ENCODE results near the gene FAM83G. TPM values are rescaled to one million over a fixed set of nuclear protein-coding genes. Genes with fewer than 3 reads are reported as not detected.

Gene FAM83G
- polyA plus RNA-seq, 1 of the 3 experiments (the other 2 are of a cell fraction): 6.5 TPM

GRCh38 chr17:18960803-18961511 is 43.6 kb downstream of the FAM83G start:
- DNase-seq: peak; percentile 93
- 66% methylated on average over 8 of the region's 17 CpGs for WGBS (ENCODE audit: low lambda C conversion rate)
- Histone ChIP-seq H3K79me2 (ENCODE audit: insufficient read depth) (no peaks in the 10 kb centered on the region), H3K4me3 (ENCODE audit: low read depth in 2 of 2, low read length in 1 of 2) (peak overlapping the region in 1 of 2 experiments; percentile 11; a peak in 1 of 4 replicates), H3K9ac (no peak overlapping the region), H4K20me1 (ENCODE audit: insufficient read depth) (no peaks in the 10 kb centered on the region), H3K27me3 (ENCODE audit: insufficient read depth) (no peaks in the 10 kb centered on the region), H3K27ac (ENCODE audit: low read depth in 2 of 2, low read length in 1 of 2) (no peak overlapping the region), H2AFZ (ENCODE audit: low read depth) (peak overlapping the region; percentile 58; the same call in 1 of the 2 replicates), H3K4me1 (ENCODE audit: control insufficient read depth in 1 of 2, insufficient read depth in 2 of 2, low read depth in 1 of 2, low read length in 1 of 2) (peaks cover 6 to 11% of the 10 kb centered on the region in 2 experiments; a peak in 2 of 4 replicates), H3K9me2 (no peaks in the 10 kb centered on the region), H3K9me3 (no peaks in the 10 kb centered on the region), H3F3A (replicated peaks; ENCODE audit: insufficient read depth) (peaks cover 10% of the 10 kb centered on the region), H3K4me2 (no peak overlapping the region), H3K36me3 (replicated peaks in 1 of 2; ENCODE audit: control insufficient read depth in 1 of 2, insufficient read depth in 2 of 2, low read length in 1 of 2) (no peaks in the 10 kb centered on the region)
- ChIA-PET POLR2A (interaction anchor here (0.6 to 1.2 kb wide), 2 partner anchors 62 to 450 kb away, joined by 3 read pairs; partner anchors contain the start of gene RNF112), CTCF (interaction anchor here (0.7 to 3.7 kb wide), 29 partner anchors 9 to 403 kb away, joined by 3 to 34 read pairs (median 7); partner anchors contain the start of genes FAM83G, PRPSAP2 and SLC5A10)
- TF ChIP-seq EZH2phosphoT487 (IDR thresholded peaks at IDR 0.05; ENCODE audit: borderline replicate concordance, low read depth) (no peak), SMC3 (IDR thresholded peaks at IDR 0.05; ENCODE audit: low read depth, low read length) (peak; percentile 92), JUND (IDR thresholded peaks at IDR 0.05) (no peak), NRF1 (IDR thresholded peaks at IDR 0.05; ENCODE audit: low read depth, low read length) (no peak), POLR2AphosphoS5 (IDR thresholded peaks at IDR 0.05; ENCODE audit: low read depth, low read length) (no peak), CTCF (IDR thresholded peaks at IDR 0.05) (peak; percentile 94), SIN3A (IDR thresholded peaks at IDR 0.05; ENCODE audit: borderline replicate concordance, low read depth, low read length) (no peak), MEF2A (IDR thresholded peaks at IDR 0.05; ENCODE audit: borderline replicate concordance, low read depth) (no peak), MAX (IDR thresholded peaks at IDR 0.05; ENCODE audit: low read depth) (0 out of 2 replicates have a peak, but pooled peaks have one; percentile 44), FOSL2 (IDR thresholded peaks at IDR 0.05; ENCODE audit: borderline replicate concordance, low read depth) (no peak), ZBTB33 (IDR thresholded peaks at IDR 0.05; ENCODE audit: borderline replicate concordance, low read depth) (no peak), GABPA (IDR thresholded peaks at IDR 0.05; ENCODE audit: low read depth) (no peak), RAD21 (IDR thresholded peaks at IDR 0.05; ENCODE audit: low read length) (peak; percentile 93), USF1 (IDR thresholded peaks at IDR 0.05; ENCODE audit: borderline replicate concordance, low read depth) (peak; percentile 33; the same call in 1 of the 2 replicates), EP300 (IDR thresholded peaks at IDR 0.05; ENCODE audit: borderline replicate concordance in 1 of 2, low read depth in 1 of 2, low read length in 1 of 2) (no peak), RCOR1 (IDR thresholded peaks at IDR 0.05; ENCODE audit: low read length) (no peak), TCF12 (IDR thresholded peaks at IDR 0.05) (peak; percentile 37; the same call in 1 of the 2 replicates), PBX3 (IDR thresholded peaks at IDR 0.05) (no peak), RFX5 (IDR thresholded peaks at IDR 0.05; ENCODE audit: low read length) (no peak), FOXJ3 (CRISPR knock-in tag; IDR thresholded peaks at IDR 0.05) (no peak), CHD2 (IDR thresholded peaks at IDR 0.05; ENCODE audit: low read length, partially characterized antibody) (no peak), FOXM1 (IDR thresholded peaks at IDR 0.05; ENCODE audit: low read depth) (no peak), TAF1 (IDR thresholded peaks at IDR 0.05; ENCODE audit: borderline replicate concordance, low read depth, low read length) (no peak)

All from SK-N-SH (cell line).